Thymus (tissue), 11 donors: ENCODE measurements around the gene RGS3. TPM values are rescaled to one million over a fixed set of nuclear protein-coding genes. Genes with fewer than 3 reads are reported as not detected.

Source experiments
- DNase-seq, 9 donors: peaks; one replicate each; pipeline ENCODE4 v3.0.0-alpha.2; 2013; ENCODE audit warnings: low spot score in 9 of 9, low read depth in 6 of 9, missing footprints in 1 of 9
- H3K27ac ChIP-seq, 2 donors: one replicate each; pipeline ENCODE4 v1.5.1; 2013; ENCODE audit warnings: control low read depth in 1 of 2, low read depth in 1 of 2, low read length in 1 of 2, mild to moderate bottlenecking in 1 of 2, moderate library complexity in 1 of 2
- H3K27me3 ChIP-seq, 2 donors: one replicate each; pipeline ENCODE4 v1.5.1; 2013; ENCODE audit warnings: low read length in 1 of 2; ENCODE audit not compliant: control insufficient read depth in 2 of 2, insufficient read depth in 1 of 2
- H3K36me3 ChIP-seq, 2 donors: one replicate each; pipeline ENCODE4 v1.5.1; 2013; ENCODE audit warnings: low read length in 1 of 2, mild to moderate bottlenecking in 1 of 2, moderate library complexity in 1 of 2; ENCODE audit not compliant: control insufficient read depth in 2 of 2, insufficient read depth in 2 of 2
- H3K4me1 ChIP-seq, 2 donors: one replicate each; pipeline ENCODE4 v1.5.1; 2013; ENCODE audit warnings: low read length in 2 of 2; ENCODE audit not compliant: control insufficient read depth in 2 of 2, insufficient read depth in 2 of 2
- H3K4me3 ChIP-seq, 2 donors: one replicate each; pipeline ENCODE4 v1.5.1; 2013; ENCODE audit warnings: low read length in 2 of 2, control low read depth in 1 of 2, mild to moderate bottlenecking in 1 of 2
- H3K9me3 ChIP-seq, 2 donors: one replicate each; pipeline ENCODE4 v1.5.1; 2013; ENCODE audit warnings: low read length in 1 of 2, mild to moderate bottlenecking in 1 of 2; ENCODE audit not compliant: control insufficient read depth in 2 of 2, insufficient read depth in 1 of 2
- WGBS: extraction: QIAGEN DNeasy Blood & Tissue Kit; methylation state at CpG from one replicate; pipeline ENCODE4 v1.1.7; 2013; 5-methylcytosine and 5-hydroxymethylcytosine counted together
- polyA plus RNA-seq: library from polyadenylated mRNA; stranded (reverse); fragments of 200-250 nt; gene quantifications from one replicate; pipeline ENCODE4 v1.2.3, GENCODE V29; 2013
- total RNA-seq: library from RNA; stranded (reverse); fragments of 120-200 nt; gene quantifications from one replicate; pipeline ENCODE4 v1.2.4, GENCODE V29; 2013
- donor health status: healthy.

Gene RGS3
- total and polyA plus RNA-seq, 2 donors, result 16.5 to 21.4 TPM

GRCh38 chr9:113502427-113503034 is 39.0 kb downstream of the RGS3 start:
- no peaks in the 10 kb centered on the region for H3K27me3 ChIP-seq

GRCh38 chr9:113503131-113503541 is 39.6 kb downstream of the RGS3 start:
- H3K27me3 ChIP-seq, result no peaks in the 10 kb centered on the region
- no peak overlapping the region for H3K4me3 ChIP-seq
- H3K27ac ChIP-seq, result no peak overlapping the region
- H3K4me1 ChIP-seq, result peaks cover 0 to 8% of the 10 kb centered on the region in 2 donors
- DNase-seq, result no peak
- 98% methylated on average over 8 of the region's 8 CpGs for WGBS
- peaks cover 0 to 8% of the 10 kb centered on the region in 2 donors for H3K36me3 ChIP-seq
- no peaks in the 10 kb centered on the region for H3K9me3 ChIP-seq

More at GRCh38 chr9:113502427-113503034, 39.0 kb downstream of the RGS3 start:
- DNase-seq, result no peak
- Histone ChIP-seq H3K27ac (no peak overlapping the region), H3K4me3 (no peak overlapping the region), H3K4me1 (peaks cover 0 to 6% of the 10 kb centered on the region in 2 donors), H3K36me3 (peaks cover 0 to 2% of the 10 kb centered on the region in 2 donors), H3K9me3 (no peaks in the 10 kb centered on the region)
- WGBS, result 84% methylated on average over 4 of the region's 4 CpGs

- Histone ChIP-seq H3K4me1 (peaks cover 0 to 9% of the 10 kb centered on the region in 2 donors), H3K9me3 (no peaks in the 10 kb centered on the region), H3K27ac (no peak overlapping the region), H3K4me3 (no peak overlapping the region), H3K36me3 (peaks cover 0 to 10% of the 10 kb centered on the region in 2 donors), H3K27me3 (no peaks in the 10 kb centered on the region)
- no peak for DNase-seq
- WGBS, result 91% methylated on average over 10 of the region's 10 CpGs
Observed at GRCh38 chr9:113503613-113504211, 40.2 kb downstream of the RGS3 start.

GRCh38 chr9:113504725-113505590 is 41.4 kb downstream of the RGS3 start:
- Histone ChIP-seq H3K9me3 (no peaks in the 10 kb centered on the region), H3K27me3 (no peaks in the 10 kb centered on the region), H3K4me1 (peaks cover 0 to 7% of the 10 kb centered on the region in 2 donors), H3K27ac (no peak overlapping the region), H3K4me3 (no peak overlapping the region), H3K36me3 (peaks cover 0 to 10% of the 10 kb centered on the region in 2 donors)
- 98% methylated on average over 9 of the region's 9 CpGs for WGBS
- no peak for DNase-seq

GRCh38 chr9:113506090-113506589 is 42.6 kb downstream of the RGS3 start:
- Histone ChIP-seq H3K36me3 (peaks cover 0 to 10% of the 10 kb centered on the region in 2 donors), H3K4me3 (no peak overlapping the region), H3K27me3 (no peaks in the 10 kb centered on the region), H3K9me3 (no peaks in the 10 kb centered on the region), H3K4me1 (peaks cover 0 to 7% of the 10 kb centered on the region in 2 donors), H3K27ac (no peak overlapping the region)
- DNase-seq, result no peak
- whole genome bisulfite sequencing, result 98% methylated on average over 9 of the region's 9 CpGs

- 98% methylated on average over 19 of the region's 19 CpGs for WGBS
- no peak for DNase-seq
- Histone ChIP-seq H3K4me1 (peaks cover 3 to 18% of the 10 kb centered on the region in 2 donors), H3K27ac (no peak overlapping the region), H3K36me3 (peaks cover 0 to 10% of the 10 kb centered on the region in 2 donors), H3K9me3 (no peaks in the 10 kb centered on the region), H3K4me3 (no peak overlapping the region), H3K27me3 (no peaks in the 10 kb centered on the region)
Observed at GRCh38 chr9:113507256-113507655, 43.7 kb downstream of the RGS3 start.

- H3K27ac ChIP-seq, result no peak overlapping the region
- H3K4me3 ChIP-seq, result no peak overlapping the region
- H3K36me3 ChIP-seq, result peaks cover 0 to 10% of the 10 kb centered on the region in 2 donors
- DNase-seq, result no peak
- H3K4me1 ChIP-seq, result peaks cover 12 to 28% of the 10 kb centered on the region in 2 donors
- WGBS, result 94% methylated on average over 10 of the region's 10 CpGs
- H3K27me3 ChIP-seq, result no peaks in the 10 kb centered on the region
- H3K9me3 ChIP-seq, result no peaks in the 10 kb centered on the region
Observed at GRCh38 chr9:113508111-113508749, 44.7 kb downstream of the RGS3 start.

GRCh38 chr9:113509463-113509862 is 45.9 kb downstream of the RGS3 start:
- Histone ChIP-seq H3K9me3 (no peaks in the 10 kb centered on the region), H3K4me1 (peaks cover 21 to 40% of the 10 kb centered on the region in 2 donors), H3K4me3 (no peak overlapping the region), H3K36me3 (peaks cover 0 to 10% of the 10 kb centered on the region in 2 donors), H3K27ac (no peak overlapping the region), H3K27me3 (no peaks in the 10 kb centered on the region)
- WGBS, result 98% methylated on average over 7 of the region's 7 CpGs
- DNase-seq, result no peak
